Esophagus muscularis mucosa (tissue), 3 donors: Measurements from ENCODE around the gene CMTM8.

Source experiments
- POLR2A ChIP-seq: fragments of 450-650 bp; IDR thresholded peaks from one replicate; pipeline ENCODE4 v1.6.1; 2017; ENCODE audit warnings: antibody characterized with exemption, moderate library complexity, mild to moderate bottlenecking, low read depth
- TF ChIP-seq, protein P1 (sequence below), 3 experiments: fragments of 200-600 bp in 2 of 3; fragments of 450-650 bp in 1 of 3; sonication (generic) in 2 of 3; IDR thresholded peaks; one replicate each; pipeline ENCODE4 v1.5.1; 2017 to 2019; ENCODE audit warnings: antibody characterized with exemption in 3 of 3, mild to moderate bottlenecking in 2 of 3, moderate library complexity in 1 of 3

DNA sequence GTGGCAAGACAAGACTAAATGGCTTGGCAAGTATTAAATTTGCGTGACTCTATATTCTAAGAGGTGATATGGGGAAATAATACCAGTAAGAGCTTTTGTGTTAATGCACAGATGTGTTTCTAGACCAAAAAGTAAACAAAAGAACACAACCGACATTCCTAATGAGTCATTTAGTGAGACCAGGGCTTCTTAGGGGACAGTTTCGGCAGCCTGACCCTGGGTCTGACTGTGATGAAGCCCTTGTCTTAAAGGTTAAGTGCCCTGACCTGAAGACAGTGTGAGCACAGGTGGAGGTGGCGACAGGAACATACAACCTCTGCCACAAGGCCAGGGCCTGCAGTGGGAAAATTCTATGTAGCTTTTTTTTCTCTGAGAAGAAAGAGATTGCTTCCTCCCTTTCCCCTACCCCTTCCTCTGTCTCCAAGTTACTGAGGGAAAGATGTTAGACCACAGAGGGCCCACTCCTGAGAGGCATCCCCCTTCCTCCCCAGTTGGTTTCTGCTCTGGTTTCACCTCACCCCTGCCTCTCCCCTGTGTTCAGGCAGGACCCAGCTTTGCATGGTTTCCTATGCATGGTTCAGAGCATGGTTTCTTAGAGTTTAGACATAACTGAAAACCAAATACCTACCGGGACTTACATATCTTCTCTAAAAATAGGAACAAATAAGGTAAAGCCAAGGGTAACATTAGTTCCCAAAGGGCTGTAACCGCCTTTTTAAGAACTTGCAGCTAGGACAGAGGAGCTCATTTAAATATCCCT is 128.3 kb downstream of the CMTM8 start:
- no peak for TF ChIP-seq POLR2A
- TF ChIP-seq, protein P1, sequence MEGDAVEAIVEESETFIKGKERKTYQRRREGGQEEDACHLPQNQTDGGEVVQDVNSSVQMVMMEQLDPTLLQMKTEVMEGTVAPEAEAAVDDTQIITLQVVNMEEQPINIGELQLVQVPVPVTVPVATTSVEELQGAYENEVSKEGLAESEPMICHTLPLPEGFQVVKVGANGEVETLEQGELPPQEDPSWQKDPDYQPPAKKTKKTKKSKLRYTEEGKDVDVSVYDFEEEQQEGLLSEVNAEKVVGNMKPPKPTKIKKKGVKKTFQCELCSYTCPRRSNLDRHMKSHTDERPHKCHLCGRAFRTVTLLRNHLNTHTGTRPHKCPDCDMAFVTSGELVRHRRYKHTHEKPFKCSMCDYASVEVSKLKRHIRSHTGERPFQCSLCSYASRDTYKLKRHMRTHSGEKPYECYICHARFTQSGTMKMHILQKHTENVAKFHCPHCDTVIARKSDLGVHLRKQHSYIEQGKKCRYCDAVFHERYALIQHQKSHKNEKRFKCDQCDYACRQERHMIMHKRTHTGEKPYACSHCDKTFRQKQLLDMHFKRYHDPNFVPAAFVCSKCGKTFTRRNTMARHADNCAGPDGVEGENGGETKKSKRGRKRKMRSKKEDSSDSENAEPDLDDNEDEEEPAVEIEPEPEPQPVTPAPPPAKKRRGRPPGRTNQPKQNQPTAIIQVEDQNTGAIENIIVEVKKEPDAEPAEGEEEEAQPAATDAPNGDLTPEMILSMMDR (IDR thresholded peaks at IDR 0.05) = no peak
